Endothelial cell (in vitro differentiated cells): ENCODE data around the gene GAPDH. TPM values are rescaled to one million over a fixed set of nuclear protein-coding genes. Genes with fewer than 3 reads are reported as not detected.

Experiments used
- DNase-seq: peaks from one replicate; pipeline ENCODE4 v3.0.0; 2021; ENCODE audit warnings: low spot score
- H3K27ac Mint-ChIP-seq: one replicate; pipeline ENCODE4 v1.8.0; 2021; ENCODE audit warnings: mixed read lengths, inconsistent platforms; ENCODE audit not compliant: unreplicated experiment
- H3K27me3 Mint-ChIP-seq: one replicate; pipeline ENCODE4 v1.8.0; 2021; ENCODE audit warnings: mild to moderate bottlenecking, moderate library complexity, mixed read lengths, inconsistent platforms; ENCODE audit not compliant: unreplicated experiment
- H3K36me3 Mint-ChIP-seq: one replicate; pipeline ENCODE4 v1.8.0; 2021; ENCODE audit warnings: mild to moderate bottlenecking, low read depth, mixed read lengths, inconsistent platforms; ENCODE audit not compliant: unreplicated experiment
- H3K4me1 Mint-ChIP-seq: one replicate; pipeline ENCODE4 v1.8.0; 2021; ENCODE audit warnings: mild to moderate bottlenecking, mixed read lengths, inconsistent platforms; ENCODE audit not compliant: unreplicated experiment
- H3K4me3 Mint-ChIP-seq: one replicate; pipeline ENCODE4 v1.8.0; 2021; ENCODE audit warnings: mild to moderate bottlenecking, mixed read lengths, inconsistent platforms; ENCODE audit not compliant: unreplicated experiment
- H3K9me3 Mint-ChIP-seq: one replicate; pipeline ENCODE4 v1.8.0; 2021; ENCODE audit warnings: mixed read lengths, inconsistent platforms; ENCODE audit not compliant: unreplicated experiment
- total RNA-seq: library from RNA; stranded (reverse); fragmentation: NEBNext Ultra II Directional; extraction: Animal tissue kit (Norgen Biotek cat#: 25700); gene quantifications from one replicate; pipeline ENCODE4 v1.2.1, GENCODE V29; 2021; ENCODE audit not compliant: unreplicated experiment
- TF ChIP-seq, protein P1 (sequence below): fragments of 200-600 bp; sonication (generic); IDR thresholded peaks from one replicate; pipeline ENCODE4 v1.5.0; 2021; ENCODE audit warnings: antibody characterized with exemption; ENCODE audit not compliant: unreplicated experiment

Gene GAPDH
- total RNA-seq, 1 donor from 2014 or later: 2,393 TPM

DNA sequence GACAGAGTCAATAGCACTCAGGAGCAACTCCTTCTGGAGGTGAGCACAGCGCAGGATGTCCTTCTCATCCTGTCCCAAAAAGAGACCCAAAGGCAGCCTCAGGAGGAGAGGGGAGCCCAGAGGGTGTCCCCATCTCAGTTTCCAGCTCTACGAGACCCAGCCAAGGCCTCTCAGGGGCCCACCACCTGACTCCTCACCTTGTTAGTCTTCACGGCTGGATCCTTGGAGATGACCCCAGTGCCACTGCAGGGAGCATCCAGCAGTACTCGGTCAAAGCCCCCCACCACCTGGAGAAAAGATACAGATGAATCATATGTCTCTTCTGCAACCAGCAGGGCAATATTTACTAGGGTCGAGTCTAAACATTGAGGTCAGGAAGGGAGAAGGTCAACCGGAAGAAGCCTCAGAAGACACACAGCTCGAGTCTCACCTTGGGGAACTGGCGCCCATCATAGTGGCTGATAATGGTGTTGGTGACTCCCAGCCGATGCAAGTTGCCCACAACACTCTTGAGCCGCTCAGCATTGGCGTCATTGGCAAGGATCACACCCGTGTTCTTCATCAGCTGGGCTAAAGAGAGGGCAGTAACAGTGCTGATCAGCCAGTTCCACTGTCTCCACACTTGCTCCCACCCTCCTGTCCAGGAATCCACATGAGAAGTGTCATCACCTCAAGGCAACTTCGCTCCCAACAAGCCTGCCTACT is 26.3 kb downstream of the GAPDH start:
- peaks cover 9% of the 10 kb centered on the region for H3K27me3 Mint-ChIP-seq
- peaks cover 7% of the 10 kb centered on the region for H3K4me1 Mint-ChIP-seq
- peak overlapping the region; percentile 79 for H3K4me3 Mint-ChIP-seq

DNA sequence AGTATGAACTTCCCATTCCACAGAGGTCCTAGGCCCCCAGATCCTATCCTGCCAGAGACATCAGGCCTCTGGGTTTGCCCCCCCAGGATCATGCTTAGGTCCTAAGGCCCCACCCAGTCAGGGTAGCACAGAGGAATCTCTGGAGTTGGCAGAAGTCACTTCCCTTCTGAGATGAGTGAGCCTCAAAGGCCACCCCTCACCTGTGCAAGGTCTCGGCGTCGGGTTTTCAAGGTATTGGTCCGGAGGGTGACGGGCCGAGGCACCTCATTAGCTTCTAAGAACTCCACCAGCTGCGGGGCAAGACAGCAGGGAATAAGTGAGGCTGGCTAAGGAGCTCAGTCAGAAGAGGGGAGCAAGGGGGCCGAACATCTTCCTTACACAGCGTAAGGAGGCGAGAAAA is 28.6 kb downstream of the GAPDH start:
- no peaks in the 10 kb centered on the region for H3K9me3 Mint-ChIP-seq
- peaks cover 9% of the 10 kb centered on the region for H3K27me3 Mint-ChIP-seq
- peaks cover 10% of the 10 kb centered on the region for H3K4me1 Mint-ChIP-seq
- DNase-seq: no peak
- TF ChIP-seq, protein P1, sequence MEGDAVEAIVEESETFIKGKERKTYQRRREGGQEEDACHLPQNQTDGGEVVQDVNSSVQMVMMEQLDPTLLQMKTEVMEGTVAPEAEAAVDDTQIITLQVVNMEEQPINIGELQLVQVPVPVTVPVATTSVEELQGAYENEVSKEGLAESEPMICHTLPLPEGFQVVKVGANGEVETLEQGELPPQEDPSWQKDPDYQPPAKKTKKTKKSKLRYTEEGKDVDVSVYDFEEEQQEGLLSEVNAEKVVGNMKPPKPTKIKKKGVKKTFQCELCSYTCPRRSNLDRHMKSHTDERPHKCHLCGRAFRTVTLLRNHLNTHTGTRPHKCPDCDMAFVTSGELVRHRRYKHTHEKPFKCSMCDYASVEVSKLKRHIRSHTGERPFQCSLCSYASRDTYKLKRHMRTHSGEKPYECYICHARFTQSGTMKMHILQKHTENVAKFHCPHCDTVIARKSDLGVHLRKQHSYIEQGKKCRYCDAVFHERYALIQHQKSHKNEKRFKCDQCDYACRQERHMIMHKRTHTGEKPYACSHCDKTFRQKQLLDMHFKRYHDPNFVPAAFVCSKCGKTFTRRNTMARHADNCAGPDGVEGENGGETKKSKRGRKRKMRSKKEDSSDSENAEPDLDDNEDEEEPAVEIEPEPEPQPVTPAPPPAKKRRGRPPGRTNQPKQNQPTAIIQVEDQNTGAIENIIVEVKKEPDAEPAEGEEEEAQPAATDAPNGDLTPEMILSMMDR: no peak
- H3K36me3 Mint-ChIP-seq: peaks cover 41% of the 10 kb centered on the region
- H3K27ac Mint-ChIP-seq: no peak overlapping the region
- H3K4me3 Mint-ChIP-seq: peak overlapping the region; percentile 83

More for the DNA sequence above, 26.3 kb downstream of the GAPDH start:
- no peak for DNase-seq
- Mint-ChIP-seq H3K36me3 (peaks cover 32% of the 10 kb centered on the region), H3K9me3 (no peaks in the 10 kb centered on the region), H3K27ac (no peak overlapping the region)
- TF ChIP-seq, protein P1: no peak

DNA sequence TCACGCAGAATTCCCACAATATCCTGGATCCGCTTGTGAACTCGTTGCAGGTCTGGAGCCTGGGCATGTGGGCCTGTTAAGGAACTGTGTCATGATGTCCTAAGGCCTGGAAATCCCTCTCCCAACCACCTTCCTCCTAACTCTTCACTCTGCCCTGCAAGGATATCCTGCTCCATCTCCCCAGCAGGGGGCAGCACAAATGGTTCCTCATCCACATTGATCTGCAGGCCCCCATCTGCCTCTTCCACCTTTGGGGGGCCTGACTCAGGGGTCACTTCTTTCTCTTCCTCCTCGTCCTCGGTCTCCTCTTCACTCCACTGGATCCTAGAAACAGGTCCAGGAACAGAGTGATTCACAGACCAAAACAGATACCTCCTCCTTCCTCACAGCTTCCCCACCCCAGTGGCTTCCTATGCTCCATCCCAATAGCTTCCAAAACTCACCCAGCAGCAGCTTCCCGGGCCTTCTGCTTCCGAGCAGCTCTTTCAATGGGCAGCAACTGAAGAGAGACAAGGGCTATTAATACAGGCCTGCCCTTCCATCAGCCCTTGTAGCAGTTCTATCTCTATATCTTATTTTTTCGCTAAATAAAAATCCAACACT is 29.2 kb downstream of the GAPDH start:
- Mint-ChIP-seq H3K36me3 (peaks cover 41% of the 10 kb centered on the region), H3K27me3 (peaks cover 12% of the 10 kb centered on the region), H3K4me1 (peaks cover 10% of the 10 kb centered on the region), H3K4me3 (no peak overlapping the region), H3K27ac (peak overlapping the region; percentile 45), H3K9me3 (no peaks in the 10 kb centered on the region)
- peak; percentile 73 for DNase-seq
- TF ChIP-seq, protein P1: peak; percentile 84

DNA sequence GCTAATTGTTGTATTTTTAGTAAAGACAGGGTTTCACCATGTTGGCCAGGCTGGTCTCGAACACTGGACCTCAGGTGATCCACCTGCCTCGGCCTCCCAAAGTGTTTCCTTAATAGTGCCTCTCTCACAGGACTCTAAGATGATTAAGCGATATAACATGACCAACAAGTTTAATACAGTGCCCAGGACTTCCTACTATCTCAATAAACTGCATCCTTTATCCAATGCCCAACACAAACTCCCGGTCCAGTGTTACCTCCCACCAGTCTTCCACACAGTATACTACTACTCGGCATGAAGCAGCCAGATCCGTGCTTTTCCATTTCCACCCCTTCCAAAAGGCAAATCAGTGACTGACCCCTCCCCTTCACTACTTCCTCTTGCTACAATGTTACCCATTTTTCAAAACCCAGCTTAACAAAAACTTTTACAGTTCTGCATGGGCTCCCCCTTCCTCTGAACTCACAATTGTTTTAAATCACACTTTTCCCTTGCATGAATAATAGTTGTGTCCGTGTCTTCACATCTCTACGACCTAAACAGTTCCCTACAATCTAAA is 32.9 kb downstream of the GAPDH start:
- TF ChIP-seq, protein P1: no peak
- Mint-ChIP-seq H3K9me3 (no peaks in the 10 kb centered on the region), H3K4me3 (peak overlapping the region; percentile 100), H3K36me3 (peaks cover 35% of the 10 kb centered on the region), H3K4me1 (peaks cover 10% of the 10 kb centered on the region), H3K27me3 (peaks cover 14% of the 10 kb centered on the region), H3K27ac (peak overlapping the region; percentile 87)
- no peak for DNase-seq

DNA sequence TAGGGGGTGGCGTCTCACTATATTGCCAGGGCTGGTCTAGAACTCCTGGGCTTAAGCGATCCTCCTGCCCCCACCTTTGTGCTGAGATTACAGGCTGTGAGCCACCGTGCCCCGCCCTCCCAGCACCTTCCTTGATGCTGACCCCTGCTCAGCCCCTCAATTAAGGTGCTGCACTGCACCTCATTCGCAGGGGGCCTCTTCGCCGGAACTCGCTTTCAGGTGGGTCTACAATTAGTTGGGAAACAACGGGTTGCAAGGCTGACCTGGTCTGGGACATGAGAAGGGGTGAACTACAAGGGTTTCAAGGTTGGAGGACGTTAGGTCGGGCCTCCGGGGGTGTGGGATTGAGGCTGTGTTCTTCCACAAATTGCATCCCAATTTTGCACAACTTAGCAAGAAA is 35.0 kb downstream of the GAPDH start:
- H3K4me3 Mint-ChIP-seq: peak overlapping the region; percentile 79
- peaks cover 11% of the 10 kb centered on the region for H3K27me3 Mint-ChIP-seq
- H3K36me3 Mint-ChIP-seq: peaks cover 39% of the 10 kb centered on the region
- H3K9me3 Mint-ChIP-seq: no peaks in the 10 kb centered on the region
- no peak overlapping the region for H3K27ac Mint-ChIP-seq
- no peak for DNase-seq
- TF ChIP-seq, protein P1: no peak
- H3K4me1 Mint-ChIP-seq: peaks cover 10% of the 10 kb centered on the region
